Fibroblast of the conjunctiva (primary cell): ENCODE results near the gene FANCE.
"Not testable (repeated sequence)": the region's sequence is repeated elsewhere in the genome, so short reads cannot be mapped to it uniquely, and the experiment has no call there.

Experiments
- DNase-seq: peaks from one replicate; pipeline ENCODE4 v3.0.0-alpha.2; 2010; ENCODE audit warnings: low read depth

FANCE gene

GRCh38 chr6:35432702-35433101, 19.4 kb upstream of the FANCE start:
- DNase-seq: not testable (repeated sequence)

- DNase-seq: no peak
These were observed 16.9 kb upstream of the FANCE start for GRCh38 chr6:35435074-35435837.

- no peak for DNase-seq
These were observed 15.9 kb upstream of the FANCE start for GRCh38 chr6:35436071-35436857.

GRCh38 chr6:35438378-35439065, 13.6 kb upstream of the FANCE start:
- DNase-seq: not testable (repeated sequence)

- no peak for DNase-seq
These were observed 12.8 kb upstream of the FANCE start for GRCh38 chr6:35439308-35439707.

- DNase-seq: no peak
These were observed 10.9 kb upstream of the FANCE start for GRCh38 chr6:35441205-35441604.

- DNase-seq: no peak
These were observed 10.5 kb upstream of the FANCE start for GRCh38 chr6:35441642-35442041.

- DNase-seq: no peak
These were observed 9.4 kb upstream of the FANCE start for GRCh38 chr6:35442693-35443092.

- no peak for DNase-seq
These were observed 8.7 kb upstream of the FANCE start for GRCh38 chr6:35443341-35444030.

GRCh38 chr6:35445691-35446090, 6.4 kb upstream of the FANCE start:
- no peak for DNase-seq

- DNase-seq: no peak
These were observed 3.9 kb upstream of the FANCE start for GRCh38 chr6:35448191-35448590.

GRCh38 chr6:35449287-35449881, 2.8 kb upstream of the FANCE start:
- no peak for DNase-seq

GRCh38 chr6:35451354-35452182, 570 bp upstream of the FANCE start:
- no peak for DNase-seq

- no peak for DNase-seq
These were observed 1.1 kb downstream of the FANCE start for GRCh38 chr6:35453236-35453635.

GRCh38 chr6:35454391-35455110, 2.4 kb downstream of the FANCE start:
- DNase-seq: no peak

GRCh38 chr6:35457907-35458306, 5.8 kb downstream of the FANCE start:
- DNase-seq: no peak

GRCh38 chr6:35461270-35461669, 9.1 kb downstream of the FANCE start:
- DNase-seq: no peak

GRCh38 chr6:35463292-35463691, 11.2 kb downstream of the FANCE start:
- no peak for DNase-seq

GRCh38 chr6:35465646-35466045, 13.5 kb downstream of the FANCE start:
- no peak for DNase-seq
